GM19467 (cell line): ENCODE measurements around the gene SSX2IP.
"Not testable (repeated sequence)": the region's sequence is repeated elsewhere in the genome, so short reads cannot be mapped to it uniquely, and the experiment has no call there.

ENCODE experiments used
- ATAC-seq: cut with Tn5 transposase; IDR thresholded peaks from one replicate; pipeline ENCODE4 v1.9.1; 2021; ENCODE audit warnings: mild to moderate bottlenecking, moderate library complexity; ENCODE audit not compliant: unreplicated experiment

Gene SSX2IP

DNA sequence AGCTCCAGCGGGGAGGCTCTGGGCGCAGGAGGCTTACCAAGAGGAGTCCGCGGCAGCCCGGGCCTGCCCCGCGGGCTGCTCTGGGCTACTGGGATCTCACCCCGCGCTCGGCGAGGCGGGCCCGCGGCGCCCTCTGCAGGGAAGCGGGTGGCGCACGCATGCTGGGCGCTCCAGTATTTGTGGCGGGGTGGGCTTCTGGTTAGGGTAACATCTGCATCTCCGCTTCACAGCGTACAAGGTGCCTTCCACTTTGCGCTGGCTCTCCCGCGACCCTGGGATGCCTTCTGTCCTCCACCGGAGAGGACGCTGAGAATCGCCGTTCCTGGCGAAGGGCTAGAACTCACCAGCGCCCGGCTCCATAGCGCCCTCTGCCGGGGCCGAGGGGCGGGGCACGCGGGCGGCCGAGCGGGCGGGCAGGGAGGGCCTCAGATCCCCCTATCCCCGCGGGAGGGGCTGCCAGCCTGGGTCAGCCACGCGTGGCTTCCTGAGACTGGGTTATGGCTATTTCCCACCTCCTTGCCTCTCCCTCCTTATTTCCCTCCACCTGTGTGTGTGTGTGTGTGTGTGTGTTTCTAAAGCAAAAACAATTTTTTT lies 69.4 kb downstream of the SSX2IP start:
- peak; percentile 93 for ATAC-seq

DNA sequence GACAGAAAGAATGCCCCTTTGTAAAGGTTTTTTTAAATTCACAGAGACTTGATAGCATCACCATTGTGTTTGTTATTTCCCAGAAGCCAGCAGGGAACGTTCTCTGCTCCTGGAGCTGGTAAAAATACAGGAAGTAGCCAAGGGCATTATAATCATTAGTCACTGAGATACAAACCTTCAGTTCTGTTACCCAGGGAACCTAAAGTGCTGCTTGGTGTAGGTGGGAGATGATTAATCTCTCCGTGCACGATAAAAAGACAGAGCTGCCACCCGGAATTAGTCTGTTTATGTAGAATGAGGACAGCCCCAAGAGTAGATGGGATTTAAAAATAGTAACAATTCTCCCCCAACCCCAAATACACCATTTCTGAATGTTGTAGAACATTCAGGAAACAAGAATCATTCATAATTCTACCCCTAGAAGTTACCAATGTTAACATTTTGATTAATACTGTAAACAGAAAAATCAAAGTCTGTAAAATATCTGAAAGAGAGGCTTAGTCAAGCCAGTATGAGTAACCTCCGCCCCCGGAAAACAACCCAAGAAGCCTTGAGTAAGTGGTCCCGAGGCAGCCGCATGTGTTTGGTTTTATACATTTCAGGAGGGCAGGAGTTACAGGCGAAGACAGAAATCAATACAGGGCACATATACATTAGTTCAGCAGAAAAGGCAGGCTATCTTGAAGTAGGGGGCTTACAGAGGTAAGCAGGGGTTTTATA lies 70.7 kb downstream of the SSX2IP start:
- no peak for ATAC-seq

DNA sequence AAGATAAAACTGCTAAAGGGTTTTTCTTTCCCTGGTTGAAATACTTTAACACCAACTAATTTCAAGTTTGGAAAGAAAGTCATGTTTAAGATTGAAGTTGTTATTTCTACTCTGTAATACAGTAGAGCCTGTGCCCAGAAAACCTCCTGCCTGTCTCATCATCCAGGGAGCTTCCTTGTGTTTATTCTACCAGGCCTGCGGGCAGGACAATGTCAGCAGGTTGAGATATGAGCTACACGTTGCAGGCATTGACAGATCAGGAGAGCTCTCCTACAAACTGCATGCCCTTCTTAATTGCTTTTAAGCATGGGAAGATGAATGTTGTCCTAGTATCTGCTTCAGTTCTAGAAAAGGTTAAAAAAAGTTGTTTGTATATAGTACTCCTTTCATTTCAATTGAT lies 72.9 kb downstream of the SSX2IP start:
- ATAC-seq, result no peak

DNA sequence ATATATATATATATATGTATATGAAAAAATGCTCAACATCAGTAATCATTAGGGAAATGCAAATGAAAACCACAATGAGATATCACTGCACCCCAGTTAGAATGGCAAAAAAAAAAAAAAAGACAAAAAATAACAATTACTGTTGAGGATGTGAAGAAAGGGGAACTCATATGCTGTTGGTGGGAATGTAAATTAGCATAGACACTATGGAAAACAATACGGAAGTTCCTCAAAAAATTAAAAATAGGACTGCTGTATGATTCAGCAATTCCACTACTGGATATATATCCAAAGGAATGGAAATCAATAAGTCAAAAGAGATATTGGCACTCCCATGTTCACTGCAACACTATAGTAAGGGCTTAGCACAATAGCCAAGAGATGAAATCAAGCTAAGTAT lies 74.5 kb downstream of the SSX2IP start:
- ATAC-seq, result no peak

DNA sequence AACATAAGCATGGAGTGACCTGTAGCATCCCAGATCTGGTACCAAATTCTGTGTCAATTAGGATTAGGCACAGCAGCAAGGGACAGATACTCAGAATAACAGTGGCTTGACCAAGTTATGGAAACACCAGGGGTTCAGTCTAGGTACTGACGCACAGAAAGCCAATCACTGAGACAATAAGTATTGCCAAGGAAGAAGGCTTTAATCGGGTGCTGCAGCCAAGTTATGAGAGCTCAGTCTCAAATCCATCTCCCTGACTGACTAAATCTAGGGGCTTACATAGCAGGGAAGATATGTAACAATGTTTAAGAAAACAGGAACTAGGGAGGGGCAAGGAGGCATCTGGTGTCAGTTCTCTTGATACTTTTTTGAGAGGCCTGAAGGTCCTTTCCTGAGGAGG lies 76.4 kb downstream of the SSX2IP start:
- no peak for ATAC-seq

DNA sequence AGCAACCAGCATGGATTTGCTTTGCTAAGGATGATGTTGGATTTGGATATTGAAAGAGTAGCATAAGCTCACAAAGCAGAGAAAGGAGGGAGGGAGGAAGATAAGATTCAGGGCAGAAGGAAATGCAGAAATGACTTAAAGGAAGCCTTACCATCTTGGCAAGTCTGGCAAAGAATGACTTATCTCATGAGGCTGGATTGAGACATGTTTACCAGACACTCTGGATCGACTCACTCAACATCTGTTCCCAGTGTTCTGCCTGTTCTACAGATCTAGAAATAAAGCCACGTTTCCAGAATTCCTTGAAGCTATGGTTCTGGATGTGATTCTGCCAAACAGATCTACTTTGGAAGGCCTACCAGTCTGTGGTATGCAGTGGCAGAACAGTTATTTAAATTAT lies 77.2 kb downstream of the SSX2IP start:
- ATAC-seq, result no peak

DNA sequence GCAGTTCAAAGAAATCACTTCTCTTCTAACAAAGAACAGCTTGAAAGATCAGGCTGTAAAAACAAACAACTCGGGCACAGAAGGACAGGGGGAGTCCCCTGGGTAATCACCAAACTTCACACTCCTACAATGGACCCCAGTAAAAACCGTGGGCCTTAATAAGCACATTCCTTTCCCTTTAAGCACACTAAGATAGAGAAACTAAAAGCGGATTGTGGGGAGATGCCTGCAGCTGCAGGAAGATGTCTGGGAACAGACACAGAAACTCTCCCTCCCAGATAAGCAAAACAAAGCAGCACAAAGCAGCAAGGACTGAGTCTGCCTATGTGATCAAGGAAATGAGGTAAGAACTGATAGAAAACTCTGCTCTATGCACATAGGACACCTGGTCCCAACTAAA lies 78.5 kb downstream of the SSX2IP start:
- ATAC-seq, result no peak

DNA sequence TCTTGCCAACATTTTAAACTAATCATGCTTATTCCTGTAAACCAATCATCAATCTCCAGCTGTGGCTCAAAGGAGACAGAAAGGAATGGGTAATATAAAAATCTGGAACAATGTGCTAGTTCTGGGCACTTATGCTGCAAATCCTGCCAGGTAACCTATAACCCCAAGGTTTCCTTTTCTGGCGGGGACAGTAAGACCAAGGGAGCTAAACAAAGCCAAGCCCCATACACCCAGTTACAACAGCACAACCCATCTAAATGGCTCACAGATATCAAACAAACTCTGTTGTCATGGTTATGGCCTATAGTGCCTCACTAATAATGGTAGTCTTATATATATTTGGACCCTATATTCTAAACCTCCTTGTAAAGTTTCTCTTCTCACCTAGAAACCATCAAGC lies 79.2 kb downstream of the SSX2IP start:
- ATAC-seq, result no peak

DNA sequence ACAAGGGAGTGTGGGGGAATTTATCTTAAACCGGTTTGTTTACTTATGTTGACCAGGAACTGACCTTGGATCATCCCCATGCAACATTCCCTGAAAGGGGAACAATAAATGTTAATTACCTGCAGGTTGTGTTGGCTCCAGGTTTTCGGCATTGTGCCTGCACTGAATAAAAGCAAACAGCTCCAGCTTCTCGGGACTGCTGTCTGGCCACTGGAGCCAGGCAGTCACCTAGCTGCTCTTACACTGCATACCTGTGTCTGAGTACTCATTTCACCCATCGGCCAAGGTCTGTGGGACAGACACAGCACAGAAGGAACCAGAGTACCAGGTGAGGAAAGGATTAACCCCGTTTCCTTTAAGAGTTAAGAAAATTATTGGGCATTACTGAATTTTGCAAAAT lies 83.3 kb downstream of the SSX2IP start:
- no peak for ATAC-seq

DNA sequence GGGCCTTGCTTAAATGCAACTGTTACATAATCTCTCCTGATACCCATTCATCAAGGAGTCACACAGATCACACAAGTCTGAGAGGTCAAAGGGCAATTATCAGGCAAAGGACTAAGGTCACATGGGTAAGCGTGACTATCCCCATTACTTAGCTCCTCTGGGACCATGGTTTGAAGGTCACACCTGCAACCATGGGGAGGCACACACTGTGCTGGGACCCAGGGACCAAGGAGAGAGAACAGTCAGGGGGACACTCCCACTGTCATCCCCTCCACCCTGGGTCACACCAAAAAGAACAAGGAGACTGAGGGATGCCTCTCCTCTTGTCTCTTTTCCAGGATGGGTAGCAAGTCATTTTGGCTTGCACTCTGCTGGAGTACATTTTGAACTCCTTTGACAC lies 85.1 kb downstream of the SSX2IP start:
- ATAC-seq, result no peak

DNA sequence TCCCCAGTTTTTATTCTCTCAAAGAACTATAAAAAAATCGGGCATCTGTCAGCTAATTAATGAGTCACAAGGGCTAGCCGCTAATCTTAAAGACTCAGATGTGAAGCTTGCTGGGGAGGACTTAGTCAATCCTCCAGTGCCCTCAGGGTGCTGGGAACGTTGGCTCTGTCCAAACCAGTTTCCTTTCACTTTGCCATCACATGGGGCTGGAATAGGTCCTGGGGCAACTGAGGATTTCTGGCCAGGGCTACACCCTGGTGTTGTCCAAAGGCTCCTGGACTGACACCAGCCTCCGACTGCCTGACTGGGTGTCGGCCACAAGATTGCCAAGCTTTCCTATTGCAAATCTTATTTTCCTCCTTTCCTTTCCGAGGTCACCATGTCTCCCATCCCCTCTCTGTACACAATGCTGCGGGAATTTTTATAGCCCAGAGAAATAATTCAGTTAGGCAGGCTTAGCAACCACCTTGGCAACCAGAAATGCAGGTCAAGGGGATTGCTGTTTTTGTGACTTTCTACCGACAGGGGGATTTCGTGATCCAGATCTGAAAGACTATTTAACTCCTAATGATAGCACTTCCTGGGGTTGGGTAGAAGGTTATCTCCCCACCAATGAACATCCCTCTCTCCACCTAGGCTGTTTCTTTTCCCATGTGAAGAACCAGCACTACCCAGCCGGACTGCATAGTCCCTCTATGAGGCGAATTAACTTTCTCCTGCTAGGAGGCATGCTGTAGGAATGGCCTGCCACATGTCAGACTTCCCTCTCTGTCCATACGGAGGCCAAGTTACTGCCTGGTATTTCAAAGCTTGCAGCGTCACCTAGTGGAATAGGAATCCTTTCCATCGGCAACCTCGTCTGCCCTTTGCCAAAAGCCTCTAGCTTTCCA lies 86.1 kb downstream of the SSX2IP start:
- ATAC-seq, result no peak

DNA sequence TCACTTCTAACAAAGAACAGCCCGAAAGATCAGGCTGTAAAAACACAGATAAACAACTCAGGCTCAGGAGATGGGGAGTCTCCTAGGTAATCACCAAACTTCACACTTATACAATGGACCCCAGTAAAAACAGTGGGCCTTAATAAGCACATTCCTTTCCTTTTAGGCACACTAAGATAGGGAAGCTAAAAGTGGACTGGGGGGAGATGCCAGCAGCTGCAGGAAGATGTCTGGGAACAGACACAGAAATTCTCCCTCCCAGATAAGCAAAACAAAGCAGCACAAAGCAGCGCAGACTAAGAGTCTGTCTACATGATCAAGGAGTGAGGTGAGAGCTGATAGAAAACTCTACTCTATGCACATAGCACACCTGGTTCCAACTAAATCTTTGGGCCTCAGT lies 87.0 kb downstream of the SSX2IP start:
- no peak for ATAC-seq

DNA sequence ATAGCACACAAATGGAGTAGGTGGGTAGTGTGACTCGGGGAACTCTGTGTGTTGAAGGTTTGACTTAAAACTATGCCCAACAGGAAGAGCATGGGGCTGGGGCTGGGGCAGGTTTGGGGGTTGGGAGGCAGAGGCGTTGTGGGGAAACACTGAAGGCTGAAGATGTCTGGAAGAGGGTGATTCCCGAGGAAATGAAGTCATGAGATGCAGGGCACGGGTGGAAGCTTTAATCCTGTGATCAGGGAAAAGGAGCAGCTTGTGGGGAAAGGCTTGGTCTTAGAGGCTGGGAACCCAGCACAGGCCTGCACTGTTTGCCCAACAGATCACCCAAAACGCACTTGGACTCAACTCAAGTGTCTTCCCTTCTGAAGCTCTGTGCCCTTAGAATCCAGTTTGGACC lies 89.5 kb downstream of the SSX2IP start:
- ATAC-seq, result no peak

DNA sequence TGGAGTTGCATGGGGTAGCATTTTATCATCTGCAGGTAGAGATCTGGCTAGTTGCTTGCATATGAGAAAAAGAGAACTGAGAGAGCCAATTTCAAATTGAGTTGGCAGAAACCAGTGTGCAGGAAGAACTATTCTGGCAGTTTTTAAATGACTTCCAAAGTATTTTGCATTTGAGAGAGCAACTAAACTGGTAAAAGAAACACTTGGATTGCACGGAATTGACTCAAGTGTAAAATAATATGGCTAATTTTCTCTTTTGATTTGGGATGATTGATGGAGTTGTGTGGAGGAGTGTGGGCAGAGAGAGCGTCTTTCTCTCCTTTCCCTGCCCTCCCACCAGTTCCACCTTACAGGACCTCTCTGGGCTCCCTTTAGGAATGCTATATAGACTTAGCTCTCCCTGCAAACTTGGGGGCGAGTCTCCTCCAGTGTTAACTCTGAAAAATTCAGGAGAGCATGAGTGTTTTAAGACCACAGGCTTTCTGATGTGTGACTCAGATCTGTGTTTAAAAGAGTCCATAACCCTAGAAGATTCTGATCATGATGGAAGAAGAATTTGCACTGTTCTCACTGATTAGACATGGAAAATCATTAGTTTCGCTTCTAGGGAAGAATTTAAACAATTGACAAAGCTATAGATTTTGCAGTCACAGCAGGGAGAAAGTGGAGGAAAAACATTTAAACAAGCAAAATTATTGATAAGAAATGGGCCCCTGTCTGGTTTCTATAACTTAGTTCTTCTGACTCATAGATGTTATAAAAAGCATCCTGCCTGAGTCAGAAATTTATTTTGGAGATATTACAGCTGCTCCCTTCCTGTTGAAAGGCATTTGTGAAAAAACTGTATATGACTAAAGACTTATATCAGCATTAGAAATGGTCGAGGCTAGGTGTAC lies 91.2 kb downstream of the SSX2IP start:
- ATAC-seq, result peak; percentile 76

DNA sequence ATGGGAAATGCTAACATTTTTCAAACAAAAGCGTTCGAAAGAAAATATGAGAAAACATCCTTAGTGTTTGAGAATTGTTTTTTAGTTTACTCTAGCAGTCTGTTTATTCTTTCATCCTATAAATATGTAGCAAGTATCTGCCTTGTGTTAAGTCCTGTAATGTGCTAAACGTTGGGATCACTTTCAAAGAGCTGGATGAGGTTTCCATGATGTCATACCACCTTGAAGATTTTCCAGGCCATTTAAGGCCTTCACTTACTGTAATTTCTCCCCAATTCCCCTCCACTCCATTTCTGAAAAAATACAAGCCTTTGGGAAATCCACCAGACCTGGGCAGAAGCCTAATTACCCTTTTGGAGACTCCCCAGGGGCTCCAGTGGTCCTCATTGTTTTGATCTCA lies 91.8 kb downstream of the SSX2IP start:
- no peak for ATAC-seq

DNA sequence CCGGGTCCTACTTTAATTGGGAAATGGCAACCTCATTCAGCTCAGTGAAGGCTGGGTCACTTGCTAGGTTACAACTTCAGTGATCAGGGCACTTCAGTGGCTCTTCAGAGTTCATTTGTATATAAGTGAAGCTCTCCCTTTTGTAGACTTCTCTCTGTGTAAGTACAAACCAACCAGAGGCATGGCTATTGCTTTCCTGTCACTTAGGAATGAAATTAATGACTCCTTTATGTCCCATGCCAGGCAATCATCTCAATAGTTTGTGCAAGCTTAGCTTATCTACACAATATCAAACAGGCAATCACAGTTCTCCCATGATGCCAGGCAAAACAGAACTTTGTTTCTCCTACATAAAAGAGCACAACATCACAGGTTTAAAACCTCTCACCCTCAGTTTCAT lies 93.2 kb downstream of the SSX2IP start:
- ATAC-seq, result no peak

DNA sequence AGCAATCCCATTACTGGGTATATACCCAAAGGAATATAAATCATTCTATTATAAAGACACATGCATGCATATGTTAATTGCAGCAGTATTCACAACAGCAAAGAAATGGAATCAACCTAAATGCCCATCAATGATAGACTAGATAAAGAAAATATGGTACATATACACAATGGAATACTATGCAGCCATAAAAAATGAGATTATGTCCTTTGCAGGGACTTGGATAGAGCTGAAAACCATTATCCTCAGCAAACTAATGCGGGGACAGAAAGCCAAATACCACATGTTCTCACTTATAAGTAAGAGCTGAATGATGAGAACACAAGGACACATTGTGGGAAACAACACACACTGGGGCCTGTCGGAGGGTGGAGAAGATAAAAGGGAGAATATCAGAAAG lies 95.3 kb downstream of the SSX2IP start:
- not testable (repeated sequence) for ATAC-seq
